GM19324 (cell line): ENCODE data around the gene IP6K1.
A peak's percentile ranks its signal among the peaks of the same experiment; 100 is the strongest.
"Not testable (repeated sequence)": the region's sequence is repeated elsewhere in the genome, so short reads cannot be mapped to it uniquely, and the experiment has no call there.

Source experiments
- ATAC-seq: cut with Tn5 transposase; IDR thresholded peaks from one replicate; pipeline ENCODE4 v1.9.1; 2021; ENCODE audit warnings: mild to moderate bottlenecking, moderate library complexity; ENCODE audit not compliant: unreplicated experiment, low FRiP score

The IP6K1 gene

GRCh38 chr3:49694409-49695070 lies 91.8 kb downstream of the IP6K1 start:
- not testable (repeated sequence) for ATAC-seq

GRCh38 chr3:49691481-49691880 lies 94.9 kb downstream of the IP6K1 start:
- ATAC-seq: not testable (repeated sequence)

- ATAC-seq: not testable (repeated sequence)
Measured at GRCh38 chr3:49690856-49691255, 95.5 kb downstream of the IP6K1 start.

- not testable (repeated sequence) for ATAC-seq
Measured at GRCh38 chr3:49689908-49690624, 96.3 kb downstream of the IP6K1 start.

GRCh38 chr3:49689046-49689907 lies 97.1 kb downstream of the IP6K1 start, which contains the start of the genes MST1 and RNF123:
Gene MST1, minus strand, starts transcription at chr3:49689474. Its CDS starts 783 bp downstream, at chr3:49688691.
Gene RNF123, plus strand, starts transcription at chr3:49689557. Its CDS starts 1,609 bp downstream, at chr3:49691166.
- ATAC-seq: peak; percentile 68

GRCh38 chr3:49688338-49689045 lies 97.8 kb downstream of the IP6K1 start:
- not testable (repeated sequence) for ATAC-seq

- not testable (repeated sequence) for ATAC-seq
Measured at GRCh38 chr3:49687424-49687795, 98.9 kb downstream of the IP6K1 start.

GRCh38 chr3:49686769-49687423 lies 99.4 kb downstream of the IP6K1 start:
- ATAC-seq: not testable (repeated sequence)

- ATAC-seq: not testable (repeated sequence)
Measured at GRCh38 chr3:49686346-49686745, 100.0 kb downstream of the IP6K1 start.

- not testable (repeated sequence) for ATAC-seq
Measured at GRCh38 chr3:49685846-49686245, 100.5 kb downstream of the IP6K1 start.

GRCh38 chr3:49685103-49685502 lies 101.2 kb downstream of the IP6K1 start:
- not testable (repeated sequence) for ATAC-seq

GRCh38 chr3:49684453-49684852 lies 101.9 kb downstream of the IP6K1 start:
- not testable (repeated sequence) for ATAC-seq

GRCh38 chr3:49683162-49683561 lies 103.2 kb downstream of the IP6K1 start:
- ATAC-seq: no peak

GRCh38 chr3:49681543-49681942 lies 104.8 kb downstream of the IP6K1 start:
- ATAC-seq: no peak

- ATAC-seq: no peak
Measured at GRCh38 chr3:49681232-49681522, 105.2 kb downstream of the IP6K1 start.

GRCh38 chr3:49680493-49681231 lies 105.7 kb downstream of the IP6K1 start:
- no peak for ATAC-seq

GRCh38 chr3:49675912-49676311 lies 110.4 kb downstream of the IP6K1 start:
- no peak for ATAC-seq

GRCh38 chr3:49674497-49674983 lies 111.8 kb downstream of the IP6K1 start:
- peak; percentile 1 for ATAC-seq
